GM12874 (cell line): ENCODE measurements around the gene MYRIP.

Experiments used
- TF ChIP-seq, protein P1 (sequence below): IDR thresholded peaks from 2 replicates; pipeline ENCODE4 v1.5.1; 2011; ENCODE audit warnings: low read depth, mild to moderate bottlenecking, control low read depth, low read length, moderate library complexity; ENCODE audit not compliant: insufficient read depth

The MYRIP gene

DNA sequence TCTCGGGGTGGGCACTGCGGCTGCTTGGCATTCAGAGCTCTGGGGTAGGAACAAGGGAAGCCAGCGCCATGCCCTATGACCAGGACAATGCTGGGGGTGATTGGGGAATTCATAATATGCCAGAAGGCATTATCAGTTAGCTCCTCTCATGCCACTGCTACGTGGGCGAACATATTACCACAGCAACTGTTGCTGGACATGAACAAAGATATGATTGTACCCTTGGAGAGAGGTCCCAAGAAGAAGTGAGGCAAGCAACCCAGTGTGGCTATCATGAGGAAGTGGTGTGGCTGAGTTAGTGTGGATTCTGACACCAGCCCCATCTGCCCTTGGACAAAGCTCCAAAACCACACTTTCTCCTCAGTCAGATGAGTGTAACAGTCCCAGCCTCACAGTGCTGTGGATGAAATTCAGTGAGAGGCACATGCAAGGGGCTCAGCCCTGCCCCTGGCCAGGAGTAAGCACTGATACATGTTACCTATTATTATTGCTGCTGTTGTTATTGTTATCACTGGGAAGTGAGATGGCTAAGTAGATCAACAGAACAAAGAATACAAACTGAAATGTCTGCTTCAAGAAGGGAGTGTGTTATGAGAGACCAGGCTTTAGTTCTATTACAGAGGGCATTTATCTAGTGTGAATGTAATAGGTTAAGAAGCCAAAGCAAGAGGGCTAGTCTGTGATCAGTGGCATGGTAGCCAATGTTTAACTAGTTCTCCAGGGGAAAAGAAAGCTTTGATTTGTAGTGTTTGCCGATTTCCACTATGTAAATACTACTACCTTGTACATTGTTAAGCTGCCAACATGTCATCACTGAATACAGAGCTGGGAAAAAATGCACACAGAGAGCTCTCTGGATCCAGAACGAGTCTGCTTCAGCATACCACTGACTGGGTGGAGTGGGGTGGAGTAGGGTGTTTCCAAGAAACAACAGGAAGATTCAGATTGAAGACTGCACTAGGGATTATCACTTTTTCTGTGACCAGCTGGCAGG is 277.8 kb downstream of the MYRIP start:
- TF ChIP-seq, protein P1, sequence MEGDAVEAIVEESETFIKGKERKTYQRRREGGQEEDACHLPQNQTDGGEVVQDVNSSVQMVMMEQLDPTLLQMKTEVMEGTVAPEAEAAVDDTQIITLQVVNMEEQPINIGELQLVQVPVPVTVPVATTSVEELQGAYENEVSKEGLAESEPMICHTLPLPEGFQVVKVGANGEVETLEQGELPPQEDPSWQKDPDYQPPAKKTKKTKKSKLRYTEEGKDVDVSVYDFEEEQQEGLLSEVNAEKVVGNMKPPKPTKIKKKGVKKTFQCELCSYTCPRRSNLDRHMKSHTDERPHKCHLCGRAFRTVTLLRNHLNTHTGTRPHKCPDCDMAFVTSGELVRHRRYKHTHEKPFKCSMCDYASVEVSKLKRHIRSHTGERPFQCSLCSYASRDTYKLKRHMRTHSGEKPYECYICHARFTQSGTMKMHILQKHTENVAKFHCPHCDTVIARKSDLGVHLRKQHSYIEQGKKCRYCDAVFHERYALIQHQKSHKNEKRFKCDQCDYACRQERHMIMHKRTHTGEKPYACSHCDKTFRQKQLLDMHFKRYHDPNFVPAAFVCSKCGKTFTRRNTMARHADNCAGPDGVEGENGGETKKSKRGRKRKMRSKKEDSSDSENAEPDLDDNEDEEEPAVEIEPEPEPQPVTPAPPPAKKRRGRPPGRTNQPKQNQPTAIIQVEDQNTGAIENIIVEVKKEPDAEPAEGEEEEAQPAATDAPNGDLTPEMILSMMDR = no peak

DNA sequence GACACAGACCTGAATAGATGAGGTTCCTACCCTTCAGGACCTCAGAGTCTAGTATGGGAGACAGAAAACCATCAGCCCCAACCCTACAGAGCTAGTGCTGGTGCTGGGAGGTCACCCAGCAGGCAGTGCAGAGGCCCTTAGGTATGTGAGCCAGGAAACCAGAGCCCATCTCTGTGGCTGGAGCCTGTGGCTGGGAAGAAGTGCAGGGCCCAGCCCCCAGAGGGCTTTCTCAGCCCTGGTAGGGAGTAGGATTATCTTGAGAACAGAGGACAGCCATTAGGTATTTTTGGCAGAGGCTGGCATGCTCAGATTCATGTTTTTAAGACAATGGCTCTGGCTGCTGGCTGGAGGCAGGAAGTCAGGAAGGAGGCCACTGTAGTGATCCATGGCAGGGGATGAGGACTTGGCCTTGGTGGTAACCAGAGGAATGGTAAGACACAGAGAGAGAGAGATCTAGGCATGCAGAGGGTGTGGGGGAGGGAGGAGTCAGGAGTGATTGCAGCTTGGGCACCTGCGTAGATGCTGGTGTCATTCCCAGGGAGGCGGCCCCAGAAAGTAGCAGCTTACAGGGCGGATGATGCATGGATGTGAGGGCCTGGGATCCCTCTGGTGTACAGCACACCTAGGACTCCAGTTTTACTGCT is 279.2 kb downstream of the MYRIP start:
- TF ChIP-seq, protein P1 = no peak

DNA sequence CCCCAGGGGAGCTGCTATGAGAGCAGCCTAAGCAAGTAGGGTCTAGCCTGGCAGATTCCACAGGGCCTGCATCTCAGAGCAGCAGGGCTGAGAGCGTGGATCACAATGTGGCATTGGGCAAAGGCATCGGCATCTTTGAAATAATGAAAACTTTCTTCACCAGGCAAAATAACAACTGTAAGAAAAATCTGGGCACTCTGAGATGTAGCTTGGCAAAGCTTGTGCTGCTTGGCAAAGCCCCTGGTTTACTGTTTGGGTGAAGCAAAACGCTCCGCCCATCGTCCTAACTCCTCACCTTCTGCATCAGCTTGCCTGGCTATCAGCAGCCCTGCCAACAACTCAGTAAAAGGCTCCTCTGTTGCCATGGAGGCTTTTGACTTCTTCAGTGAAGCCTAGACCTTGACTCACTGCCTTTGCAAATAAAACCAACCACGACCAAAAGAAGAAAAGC is 287.3 kb downstream of the MYRIP start:
- TF ChIP-seq, protein P1 = no peak

DNA sequence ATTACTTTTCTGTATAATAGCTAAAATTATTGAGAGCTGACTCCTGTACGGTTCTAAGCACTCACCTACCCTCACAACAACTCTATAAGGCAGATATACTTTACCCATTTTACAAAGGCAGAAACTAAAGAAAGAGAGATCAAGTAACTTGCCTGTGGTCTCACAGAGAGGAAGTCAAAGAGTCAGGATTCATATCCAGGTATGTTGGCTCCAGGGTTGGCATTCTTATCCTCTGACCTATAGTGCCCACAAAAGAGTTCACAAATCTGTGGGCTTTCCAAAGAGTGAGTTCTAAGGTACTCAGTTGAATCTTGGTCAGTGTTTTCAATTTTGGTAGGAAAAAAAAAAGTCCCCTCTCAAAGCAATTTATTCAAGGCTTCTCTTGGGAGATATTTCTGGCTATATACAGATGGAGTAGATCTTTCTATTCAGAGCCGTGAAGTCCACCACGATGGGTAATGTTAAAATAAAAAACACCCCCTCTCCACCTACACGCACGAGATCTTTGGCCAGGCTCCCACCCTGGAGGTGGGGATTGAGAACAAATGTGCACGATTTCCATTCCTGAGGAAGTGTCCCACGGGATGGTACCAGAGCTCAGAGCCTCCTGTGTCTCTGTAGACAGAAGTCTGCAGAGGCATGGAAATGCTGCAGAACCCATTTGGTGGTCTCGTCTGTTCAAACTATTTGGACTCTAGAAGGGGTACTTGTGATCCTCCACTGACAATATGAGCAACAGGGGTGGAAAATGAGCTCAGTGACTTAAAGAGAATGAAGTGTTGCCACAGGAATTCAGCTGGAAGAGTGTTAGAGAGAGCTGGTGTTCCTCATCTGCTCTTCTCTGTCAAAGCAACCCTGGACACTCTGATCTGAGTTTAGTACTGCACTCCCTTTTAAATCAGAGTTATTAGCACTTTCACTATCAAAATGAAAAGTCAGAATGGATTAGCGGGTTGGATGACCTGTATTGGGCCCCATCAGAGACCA is 288.0 kb downstream of the MYRIP start:
- TF ChIP-seq, protein P1 = no peak

DNA sequence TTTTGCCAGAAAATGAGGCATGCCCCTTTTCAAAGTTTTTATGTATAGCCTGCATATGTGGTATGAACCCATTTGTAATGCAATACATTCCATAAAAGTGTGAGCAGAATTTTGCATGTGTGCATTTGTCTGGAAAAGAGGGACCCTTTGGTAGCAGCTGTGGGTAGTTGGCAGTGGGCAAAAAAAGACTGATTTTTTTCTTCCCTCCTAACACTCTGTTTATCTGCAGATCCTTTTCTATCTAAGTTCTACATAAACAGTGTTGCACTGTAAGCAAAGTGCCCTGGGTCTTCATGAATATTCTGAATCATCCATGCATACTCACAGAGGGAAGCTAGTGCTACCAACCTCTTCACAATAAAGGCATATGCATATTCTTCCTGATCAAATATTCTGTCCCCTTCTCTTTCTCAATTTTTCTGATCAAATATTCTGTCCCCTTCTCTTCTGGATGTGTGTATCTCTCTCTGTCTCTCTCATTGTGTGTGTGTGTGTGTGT is 288.9 kb downstream of the MYRIP start:
- TF ChIP-seq, protein P1 = no peak

DNA sequence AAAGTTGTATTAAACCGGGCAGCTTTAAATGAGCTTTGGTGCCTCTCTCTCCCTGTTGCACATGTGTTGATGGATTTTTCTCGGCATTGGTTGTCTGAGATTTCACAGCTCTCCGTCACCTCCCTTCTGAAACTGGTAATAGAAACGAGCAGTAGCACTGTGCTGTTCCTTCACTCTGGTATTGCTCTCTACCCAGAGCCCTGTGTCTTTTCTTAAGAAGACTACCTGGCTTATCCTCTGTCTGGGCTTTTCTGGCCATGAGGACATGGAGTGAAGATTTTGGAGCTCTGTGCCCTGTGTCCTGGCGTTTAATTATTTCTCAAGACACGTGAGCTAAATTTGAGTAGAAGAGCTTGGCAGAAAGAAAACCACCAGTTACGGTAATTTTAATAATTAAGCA is 290.5 kb downstream of the MYRIP start:
- TF ChIP-seq, protein P1 = no peak

DNA sequence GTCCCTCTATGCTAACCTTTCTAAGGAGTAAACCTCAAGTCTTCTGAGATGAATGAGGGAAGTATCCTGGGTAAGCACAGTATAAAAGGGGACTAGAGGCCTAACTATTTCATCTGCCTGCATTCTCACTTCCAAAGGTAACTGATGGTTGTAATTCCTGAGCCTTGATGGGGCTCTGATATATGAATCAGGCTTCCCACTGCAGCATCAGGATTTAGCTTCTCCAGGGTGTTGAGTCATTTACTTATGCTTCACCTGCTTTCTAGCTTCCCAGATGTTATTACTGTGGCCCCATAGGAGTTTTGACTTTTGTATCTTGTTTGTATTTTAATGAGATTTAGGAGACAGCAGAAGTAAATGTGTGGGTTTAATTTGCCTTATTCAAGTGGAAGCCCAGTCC is 292.8 kb downstream of the MYRIP start:
- TF ChIP-seq, protein P1 = no peak
